Stimulated activated CD4-positive, alpha-beta T cell treated with anti-CD3 and anti-CD28 coated beads, Interleukin-2, amount 100 ng/mL, for 48 hours (primary cell): ENCODE results near the gene ARHGEF16.

Experiments
- DNase-seq, 2 donors: peaks; one replicate each; pipeline ENCODE4 v3.0.0-alpha.2; 2020

The ARHGEF16 gene

DNA sequence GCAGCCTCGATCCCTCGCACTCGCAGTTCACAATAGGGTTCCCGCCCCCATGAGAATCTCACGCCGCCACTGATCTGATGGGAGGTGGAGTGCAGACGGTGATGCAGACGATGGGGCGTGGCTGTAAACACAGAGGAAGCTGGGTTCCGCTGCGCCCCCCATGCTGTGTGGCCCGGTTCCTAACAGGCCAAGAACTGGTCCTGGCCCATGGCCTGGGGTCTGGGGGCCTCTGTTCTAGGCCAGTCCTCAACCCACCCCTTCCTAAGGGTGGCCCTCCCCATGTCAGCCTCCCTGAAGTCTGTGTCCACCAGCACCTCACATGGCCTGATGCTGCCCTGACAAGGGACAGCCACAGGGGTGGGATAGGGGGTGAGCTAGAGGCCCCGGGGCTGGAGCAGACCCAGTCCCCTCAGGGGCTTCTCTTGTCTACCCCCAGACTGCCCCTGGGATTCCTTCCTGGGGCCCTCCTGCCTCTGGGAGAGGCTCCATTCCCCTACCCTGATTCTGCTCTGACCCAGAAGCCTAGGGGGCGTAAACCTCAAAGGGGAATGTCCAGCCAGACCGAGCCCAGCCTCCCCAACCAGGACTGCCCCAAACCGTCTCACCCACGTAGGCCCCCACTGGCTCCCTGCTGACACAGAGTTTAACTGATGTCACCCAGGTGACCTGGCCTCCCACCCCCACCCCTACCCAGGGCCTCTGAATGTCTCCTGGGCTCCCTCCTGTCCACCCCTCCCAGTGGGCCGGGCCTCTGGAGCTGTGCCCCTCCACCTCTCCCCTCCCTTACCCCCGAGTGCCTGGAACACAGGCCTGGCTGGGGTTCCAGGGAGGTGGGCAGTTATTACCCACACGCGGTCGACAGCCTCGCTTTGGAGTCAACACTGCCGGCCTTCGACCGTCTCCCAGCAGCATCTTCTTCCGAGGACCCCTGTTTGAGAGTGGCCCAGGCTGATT is 14.8 kb upstream of the ARHGEF16 start:
- DNase-seq = no peak

GRCh38 chr1:3440300-3440681 is 14.2 kb upstream of the ARHGEF16 start:
- no peak for DNase-seq

DNA sequence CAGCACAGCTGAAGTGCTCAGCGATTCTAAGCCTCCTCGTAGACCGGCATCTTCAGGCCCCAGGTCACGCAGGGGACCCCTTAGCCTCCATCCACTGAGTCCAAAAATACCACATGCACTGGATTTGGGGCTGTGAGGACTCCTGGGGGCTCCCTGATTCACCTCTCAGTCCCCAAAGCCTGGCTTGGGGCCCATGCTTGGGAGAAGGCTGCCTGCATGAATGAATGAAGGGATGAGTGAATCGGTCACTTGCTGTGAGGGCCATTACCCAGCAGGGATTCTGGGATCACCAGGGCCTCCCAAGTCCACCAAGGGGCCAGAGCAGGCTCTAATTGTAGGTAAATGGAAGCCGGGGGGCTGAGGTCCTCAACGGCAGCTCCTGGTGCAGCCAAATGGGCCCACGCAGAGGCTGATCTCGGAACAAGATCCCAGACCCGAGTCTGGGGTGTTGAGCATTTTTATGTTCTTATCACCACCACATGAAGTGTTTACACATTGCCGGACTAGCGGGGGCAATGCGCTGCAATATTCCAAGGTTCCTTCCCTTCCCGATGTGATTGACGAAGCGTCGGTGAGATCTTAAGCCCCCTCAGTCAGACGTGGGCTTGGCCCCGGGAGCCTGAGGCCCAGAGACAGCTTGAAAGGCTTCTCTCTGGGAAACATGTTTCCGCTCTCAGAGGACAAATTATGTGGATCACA is 13.6 kb upstream of the ARHGEF16 start:
- no peak for DNase-seq

GRCh38 chr1:3441410-3441847 is 13.0 kb upstream of the ARHGEF16 start:
- no peak for DNase-seq

DNA sequence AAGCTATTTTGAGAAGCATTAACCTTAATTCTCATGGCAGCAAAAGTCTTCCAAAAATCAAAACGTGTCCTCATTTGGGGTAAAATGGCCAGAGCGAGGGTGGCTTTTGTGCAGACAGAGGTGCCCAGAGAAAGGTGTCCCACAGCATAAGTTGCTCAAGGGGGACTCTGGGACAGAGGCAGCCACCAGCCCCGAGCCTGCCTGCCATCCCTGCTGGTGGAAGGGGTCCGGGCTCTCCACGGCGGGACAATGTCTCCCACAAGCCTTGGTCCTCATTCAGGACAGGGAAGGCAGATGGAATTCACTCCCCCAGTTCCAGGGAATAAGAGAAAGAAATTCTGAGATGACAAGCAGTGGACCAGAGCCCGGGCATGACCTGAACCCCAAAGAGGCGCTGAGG is 12.6 kb upstream of the ARHGEF16 start:
- no peak for DNase-seq

GRCh38 chr1:3442331-3442730 is 12.1 kb upstream of the ARHGEF16 start:
- no peak for DNase-seq

DNA sequence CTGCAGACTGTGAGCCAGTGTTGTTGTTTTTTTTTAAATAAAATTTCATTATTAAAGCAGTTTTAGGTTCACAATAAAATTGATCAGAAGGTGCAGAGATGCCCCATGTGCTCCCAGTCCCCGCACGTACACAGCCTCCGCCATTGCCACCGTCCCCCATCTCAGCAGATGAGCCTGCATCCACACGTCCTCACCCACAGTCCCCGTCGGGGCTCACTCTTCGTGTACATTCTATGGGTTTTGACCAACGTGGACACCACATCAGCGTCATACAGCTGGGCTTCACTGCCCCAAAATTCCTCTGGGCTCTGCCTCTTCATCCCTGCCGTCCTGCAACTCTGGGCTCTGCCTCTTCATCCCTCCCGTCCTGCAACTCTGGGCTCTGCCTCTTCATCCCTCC is 11.6 kb upstream of the ARHGEF16 start:
- no peak for DNase-seq

DNA sequence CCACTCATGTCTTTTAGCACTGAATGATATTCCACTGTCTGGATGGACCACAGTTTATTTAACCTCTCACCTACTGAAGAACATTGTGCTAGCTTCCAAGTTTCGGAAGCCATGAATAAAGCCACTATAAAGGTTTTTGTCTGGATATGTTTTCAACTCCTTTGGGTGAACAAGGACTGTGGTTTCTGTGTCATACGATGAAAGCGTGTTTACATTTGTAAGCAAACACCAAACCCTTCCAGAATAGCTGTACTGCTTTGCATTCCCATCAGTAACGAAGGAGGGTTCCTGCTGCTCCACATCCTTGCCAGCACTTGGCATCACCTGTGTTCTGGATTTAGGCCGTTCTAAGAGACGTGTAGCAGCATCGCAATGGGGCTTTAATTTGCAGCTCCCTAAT is 10.7 kb upstream of the ARHGEF16 start:
- DNase-seq = no peak

DNA sequence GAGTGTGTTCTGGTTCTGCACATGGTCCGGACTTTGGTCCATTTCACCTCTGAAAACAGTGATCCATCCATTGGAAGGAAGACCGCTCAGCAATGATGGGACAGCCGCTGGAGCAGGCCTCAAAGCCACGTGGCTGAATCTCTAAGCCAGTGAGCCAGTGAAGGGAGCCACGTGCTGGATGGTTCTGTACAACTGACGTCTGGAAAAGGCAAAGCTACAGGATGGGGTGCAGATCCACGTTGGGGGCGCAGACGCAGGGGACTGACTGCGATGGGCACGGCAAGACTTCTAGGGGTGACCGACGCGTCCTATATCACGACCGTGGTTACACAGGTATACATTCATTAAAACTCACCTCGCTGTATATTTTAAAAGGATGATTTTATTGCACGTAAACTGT is 10.2 kb upstream of the ARHGEF16 start:
- DNase-seq = no peak

GRCh38 chr1:3444736-3445135 is 9.7 kb upstream of the ARHGEF16 start:
- no peak for DNase-seq

DNA sequence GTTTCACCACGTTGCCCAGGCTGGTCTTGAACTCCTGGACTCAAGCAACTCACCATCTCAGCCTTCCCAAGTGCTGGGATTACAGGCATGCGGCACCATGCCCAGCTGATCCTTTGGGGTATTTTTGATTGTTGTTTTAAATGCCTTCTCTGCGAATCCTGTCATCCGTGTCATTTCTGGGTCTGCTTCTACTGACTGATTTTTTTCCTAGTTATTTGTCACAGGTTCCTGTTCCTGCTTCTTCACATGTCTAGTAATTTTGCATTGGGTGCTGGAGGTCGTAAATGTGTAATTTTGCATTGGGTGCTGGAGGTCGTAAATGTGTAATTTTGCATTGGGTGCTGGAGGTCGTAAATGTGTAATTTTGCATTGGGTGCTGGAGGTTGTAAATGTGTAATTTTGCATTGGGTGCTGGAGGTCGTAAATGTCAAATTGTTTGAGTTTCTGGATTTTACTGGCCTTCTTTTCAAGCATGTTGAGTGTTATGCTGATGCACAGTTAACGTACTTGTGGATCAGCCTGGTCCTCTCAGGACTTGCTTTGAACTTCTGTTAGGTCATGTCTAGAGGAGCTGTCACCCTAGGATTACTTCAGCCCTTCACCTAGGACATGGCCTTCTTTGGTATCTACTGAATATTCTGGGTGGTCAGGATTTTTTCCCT is 4.1 kb upstream of the ARHGEF16 start:
- DNase-seq = no peak

DNA sequence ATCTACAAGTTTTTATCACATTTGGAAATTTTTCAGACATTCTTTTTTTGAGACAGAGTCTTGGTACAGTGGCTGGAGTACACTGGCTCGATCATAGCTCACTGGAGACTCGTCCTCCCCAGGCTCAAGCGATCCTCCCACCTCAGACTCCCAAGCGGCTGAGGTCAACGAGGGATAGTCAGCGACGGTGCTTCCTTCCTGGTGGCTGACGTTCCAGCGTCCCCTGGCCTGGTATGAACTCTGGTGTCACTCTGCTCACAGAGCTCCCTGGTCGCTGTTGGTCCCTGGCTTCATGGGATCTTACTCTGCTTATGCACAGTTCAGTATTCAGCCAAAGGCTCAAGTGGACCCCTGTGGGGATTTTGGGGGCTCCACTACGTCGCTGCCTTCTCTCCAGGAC is 3.5 kb upstream of the ARHGEF16 start:
- DNase-seq = no peak

GRCh38 chr1:3451994-3452865 is 2.2 kb upstream of the ARHGEF16 start:
- DNase-seq = no peak

DNA sequence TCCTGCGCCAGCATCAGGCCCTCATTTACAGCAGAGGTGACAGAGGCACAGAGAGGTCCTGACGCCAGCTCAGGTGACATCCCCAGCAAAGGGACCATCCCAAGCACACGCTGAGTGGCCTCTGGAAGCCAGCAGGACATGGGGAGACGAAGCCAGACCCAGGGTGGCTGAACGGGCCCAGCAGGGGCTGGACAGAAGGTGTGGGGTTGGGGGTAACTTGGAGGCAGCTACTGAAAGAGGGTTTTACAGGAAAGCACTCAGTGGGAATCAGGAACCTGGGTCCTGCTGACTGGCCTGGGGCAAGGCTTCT is 1.6 kb upstream of the ARHGEF16 start:
- DNase-seq = no peak

DNA sequence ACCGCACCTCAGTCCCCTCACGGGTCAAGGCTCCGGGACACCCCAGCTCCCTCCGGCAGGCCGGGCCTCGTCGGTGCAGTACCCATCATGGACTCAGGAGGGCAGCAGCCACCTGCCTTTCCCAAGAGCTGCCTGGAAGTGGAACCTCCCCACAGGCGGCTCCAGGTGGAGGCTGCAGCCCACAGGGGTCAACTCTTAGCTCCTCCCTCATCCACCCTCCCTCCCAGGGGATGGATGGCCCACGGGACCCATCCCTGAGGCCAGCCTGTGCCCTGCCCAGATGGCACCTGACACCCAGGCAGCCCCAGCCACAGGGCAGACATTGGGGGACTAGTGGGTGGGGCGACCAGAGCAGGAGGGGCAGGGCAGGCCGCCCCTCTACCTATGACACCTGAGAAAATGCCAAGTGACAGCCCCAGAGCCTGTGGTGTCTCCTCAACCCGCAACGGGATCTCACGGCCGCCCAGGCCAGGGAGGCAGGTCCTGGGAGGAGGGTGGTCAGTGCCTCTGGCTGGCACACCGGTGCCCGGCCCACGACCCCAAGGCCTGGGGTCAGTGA is 1.2 kb upstream of the ARHGEF16 start:
- peak; percentile 72 to 73 for DNase-seq

- no peak for DNase-seq
Observed at GRCh38 chr1:3454811-3455618, 550 bp downstream of the ARHGEF16 start.

- DNase-seq = no peak
Observed at GRCh38 chr1:3455670-3456448, 1.4 kb downstream of the ARHGEF16 start.

- DNase-seq = no peak
Observed at GRCh38 chr1:3456449-3456963, 2.0 kb downstream of the ARHGEF16 start.

DNA sequence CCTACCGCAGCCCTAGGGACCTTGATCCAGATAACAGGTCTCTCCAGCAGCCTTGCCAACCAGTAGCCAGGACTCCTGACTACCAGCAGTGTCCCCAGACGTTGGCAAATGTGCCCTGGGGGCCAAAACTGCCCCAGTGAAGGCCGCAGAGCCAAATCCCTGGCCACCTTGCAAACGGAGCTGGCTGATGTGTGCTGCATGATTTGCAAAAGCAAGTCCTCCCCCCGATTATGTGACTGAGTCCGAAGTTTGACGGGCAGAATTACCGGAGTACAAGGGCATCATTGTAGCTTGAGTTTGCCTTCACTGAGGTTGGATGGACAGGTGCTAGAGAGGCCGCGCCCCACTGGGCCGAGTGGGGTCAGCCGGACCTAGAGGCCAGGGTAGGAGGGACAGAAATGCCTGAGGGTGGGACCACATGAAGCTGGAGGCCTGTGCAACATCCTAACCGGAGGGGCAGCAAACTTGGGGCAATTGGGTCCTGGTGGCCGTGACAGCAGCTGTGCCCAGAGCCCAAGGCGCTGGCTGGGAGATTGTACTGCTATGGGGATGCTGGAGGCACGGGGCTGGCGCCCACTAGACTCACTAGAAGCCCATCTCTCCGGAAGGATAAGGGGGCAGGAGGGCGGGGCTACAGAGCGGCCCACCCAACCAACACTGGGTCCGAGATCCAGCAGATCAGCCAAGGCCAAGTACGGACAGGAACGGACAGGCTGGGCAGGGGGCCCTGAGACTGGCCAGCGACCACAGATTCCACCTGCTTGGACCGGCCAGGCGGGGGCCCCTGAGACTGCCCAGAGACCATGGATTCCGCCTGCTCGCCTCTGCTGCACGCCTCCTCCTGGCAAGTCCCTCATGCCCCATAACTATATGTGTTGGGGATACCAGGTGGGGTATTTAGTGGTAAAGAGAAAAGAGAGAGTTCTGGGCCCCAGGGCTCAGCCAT is 2.8 kb downstream of the ARHGEF16 start:
- no peak for DNase-seq
